HEK293 (cell line): ENCODE data around the gene OMA1.

Source experiments
- CTCF ChIA-PET: fragments of 350-600 bp; formaldehyde crosslinking; extraction: SDS; loops from one replicate; lab custom pipeline; 2021; ENCODE audit warnings: antibody characterized with exemption; lab: Yijun Ruan, JAX
- POLR2A ChIA-PET: fragments of 300-600 bp; formaldehyde crosslinking; extraction: SDS; loops from one replicate; lab custom pipeline; 2020; ENCODE audit warnings: antibody characterized with exemption, inconsistent platforms; lab: Yijun Ruan, JAX
- H3K27ac ChIP-seq: fragments of 200-500 bp; sonication (Bioruptor generic); 2 replicates; pipeline ENCODE4 v1.5.1; 2014; ENCODE audit warnings: low read depth, low read length, control low read depth, inconsistent platforms; ENCODE audit errors: extremely low read depth
- H3K36me3 ChIP-seq, 2 experiments: fragments of 200-500 bp in 1 of 2; sonication (Bioruptor generic) in 1 of 2; 1 replicate in 1 of 2; 2 replicates in 1 of 2; pipeline ENCODE4 v1.5.1; 2014 to 2017; ENCODE audit warnings: inconsistent platforms in 2 of 2, low read length in 2 of 2; ENCODE audit not compliant: control insufficient read depth in 2 of 2, insufficient read depth in 1 of 2
- H3K4me1 ChIP-seq: fragments of 200-500 bp; sonication (Bioruptor generic); 2 replicates; pipeline ENCODE4 v1.5.1; 2014; ENCODE audit warnings: mild to moderate bottlenecking, low read length, inconsistent platforms; ENCODE audit not compliant: control insufficient read depth, insufficient read depth
- H3K4me3 ChIP-seq: 2 replicates; pipeline ENCODE4 v1.5.1; 2011; ENCODE audit warnings: low read depth, mild to moderate bottlenecking, control low read depth, low read length, moderate library complexity
- H3K9me3 ChIP-seq: fragments of 200-500 bp; sonication (Bioruptor generic); 2 replicates; pipeline ENCODE4 v1.5.1; 2014; ENCODE audit warnings: low read depth, low read length, inconsistent platforms; ENCODE audit not compliant: control insufficient read depth, insufficient read depth
- BCL11B ChIP-seq: fragments of 450-650 bp; formaldehyde crosslinking; IDR thresholded peaks from 2 replicates; pipeline ENCODE4 v1.5.1; 2016; ENCODE audit warnings: low read depth, missing biosample characterization, missing genetic modification characterization
- KLF1 ChIP-seq: fragments of 450-650 bp; formaldehyde crosslinking; IDR thresholded peaks from 2 replicates; pipeline ENCODE4 v1.5.1; 2016; ENCODE audit warnings: missing biosample characterization, missing genetic modification characterization
- ZNF10 ChIP-seq: fragments of 450-650 bp; formaldehyde crosslinking; IDR thresholded peaks from 2 replicates; pipeline ENCODE4 v1.5.1; 2017; ENCODE audit warnings: missing biosample characterization, missing genetic modification characterization
- ZNF169 ChIP-seq: fragments of 450-650 bp; formaldehyde crosslinking; IDR thresholded peaks from 2 replicates; pipeline ENCODE4 v1.5.1; 2016; ENCODE audit warnings: missing biosample characterization, missing genetic modification characterization
- ZNF221 ChIP-seq: fragments of 450-650 bp; formaldehyde crosslinking; IDR thresholded peaks from 2 replicates; pipeline ENCODE4 v1.5.1; 2017; ENCODE audit warnings: missing biosample characterization, missing genetic modification characterization, borderline replicate concordance
- ZNF266 ChIP-seq: fragments of 450-650 bp; formaldehyde crosslinking; IDR thresholded peaks from 2 replicates; pipeline ENCODE4 v1.5.1; 2016; ENCODE audit warnings: missing biosample characterization, missing genetic modification characterization, low read depth
- ZNF501 ChIP-seq: fragments of 450-650 bp; formaldehyde crosslinking; IDR thresholded peaks from 2 replicates; pipeline ENCODE4 v1.5.1; 2016; ENCODE audit warnings: missing biosample characterization, missing genetic modification characterization
- ZNF664 ChIP-seq: fragments of 450-650 bp; formaldehyde crosslinking; IDR thresholded peaks from 2 replicates; pipeline ENCODE4 v1.5.1; 2016; ENCODE audit warnings: missing biosample characterization, missing genetic modification characterization
- ZNF777 ChIP-seq: fragments of 450-650 bp; formaldehyde crosslinking; IDR thresholded peaks from 2 replicates; pipeline ENCODE4 v1.5.1; 2017; ENCODE audit warnings: missing biosample characterization, missing genetic modification characterization, borderline replicate concordance
- ZSCAN16 ChIP-seq: fragments of 450-650 bp; formaldehyde crosslinking; IDR thresholded peaks from 2 replicates; pipeline ENCODE4 v1.5.1; 2016; ENCODE audit warnings: missing biosample characterization, missing genetic modification characterization
- ZSCAN30 ChIP-seq: fragments of 450-650 bp; IDR thresholded peaks from 2 replicates; pipeline ENCODE4 v1.5.1; 2018; ENCODE audit warnings: missing biosample characterization, mild to moderate bottlenecking, missing genetic modification characterization, moderate library complexity
- TF ChIP-seq, protein P1 (sequence below): fragments of 450-650 bp; formaldehyde crosslinking; IDR thresholded peaks from 2 replicates; pipeline ENCODE4 v1.5.1; 2016; ENCODE audit warnings: missing biosample characterization, missing genetic modification characterization, borderline replicate concordance
- TF ChIP-seq, protein P2 (sequence below): fragments of 450-650 bp; formaldehyde crosslinking; IDR thresholded peaks from 2 replicates; pipeline ENCODE4 v1.5.1; 2016; ENCODE audit warnings: missing biosample characterization, missing genetic modification characterization
- TF ChIP-seq, protein P3 (sequence below): fragments of 450-650 bp; formaldehyde crosslinking; IDR thresholded peaks from 2 replicates; pipeline ENCODE4 v1.5.1; 2017; ENCODE audit warnings: missing biosample characterization, missing genetic modification characterization
- TF ChIP-seq, protein P4 (sequence below): fragments of 450-650 bp; formaldehyde crosslinking; IDR thresholded peaks from 2 replicates; pipeline ENCODE4 v1.5.1; 2016; ENCODE audit warnings: missing biosample characterization, missing genetic modification characterization

OMA1 gene

DNA sequence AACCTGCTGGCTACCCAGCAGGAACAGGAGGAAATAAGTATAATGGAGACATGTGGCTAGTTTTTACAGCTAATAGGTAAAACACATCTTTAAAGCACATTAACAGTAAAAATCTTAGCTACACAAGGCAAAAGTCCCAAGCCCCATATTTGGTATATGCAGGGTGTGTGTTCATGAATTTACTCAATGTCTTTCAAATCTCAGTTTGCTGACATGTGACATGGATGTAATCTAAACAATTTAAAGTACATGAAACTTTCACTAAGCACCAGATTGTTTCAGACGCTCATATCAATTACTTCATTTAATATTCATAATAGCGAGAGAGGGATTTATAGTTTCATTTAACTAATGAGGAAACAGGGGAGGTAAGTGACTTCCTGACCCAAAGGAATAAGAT lies 26.6 kb upstream of the OMA1 start (continued):
- TF ChIP-seq ZNF169 (no peak), BCL11B (no peak), ZSCAN16 (tag by site-specific recombination) (no peak)

DNA sequence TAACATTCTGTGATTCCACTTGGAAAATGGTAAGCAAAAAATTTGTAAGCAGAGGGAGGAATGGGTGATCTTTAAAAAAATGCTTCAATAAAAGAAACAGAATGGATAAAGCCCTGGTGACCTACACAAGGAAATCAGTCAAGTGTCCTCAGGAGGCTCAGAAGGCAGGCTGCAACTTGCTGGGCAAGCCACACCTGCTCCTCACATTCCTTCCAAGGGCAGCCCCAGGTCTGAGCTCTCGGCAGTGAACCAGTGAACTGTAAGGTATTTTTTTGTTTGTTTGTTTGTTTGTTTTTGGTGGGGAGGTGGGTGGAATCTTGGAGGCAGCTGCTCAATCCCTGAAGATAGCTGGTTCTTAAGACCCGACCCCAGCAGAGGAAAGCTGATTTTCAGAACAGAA lies 26.2 kb upstream of the OMA1 start:
- TF ChIP-seq ZNF266 (tag by site-specific recombination) (no peak), KLF1 (tag by site-specific recombination) (peak; percentile 32; the same call in 1 of the 2 replicates), ZSCAN30 (tag by site-specific recombination) (no peak), BCL11B (no peak)
- TF ChIP-seq, all 188 proteins: peak for 1
- POLR2A ChIA-PET: no interaction called here
- Histone ChIP-seq H3K4me1 (no peaks in the 10 kb centered on the region), H3K36me3 (no peaks in the 10 kb centered on the region), H3K4me3 (no peak overlapping the region), H3K9me3 (no peaks in the 10 kb centered on the region), H3K27ac (no peak overlapping the region)
- CTCF ChIA-PET: interaction anchor here (0.7 to 1.2 kb wide), 4 partner anchors 12 to 81 kb away, joined by 3 to 8 read pairs (median 3); partner anchors contain the start of gene OMA1

DNA sequence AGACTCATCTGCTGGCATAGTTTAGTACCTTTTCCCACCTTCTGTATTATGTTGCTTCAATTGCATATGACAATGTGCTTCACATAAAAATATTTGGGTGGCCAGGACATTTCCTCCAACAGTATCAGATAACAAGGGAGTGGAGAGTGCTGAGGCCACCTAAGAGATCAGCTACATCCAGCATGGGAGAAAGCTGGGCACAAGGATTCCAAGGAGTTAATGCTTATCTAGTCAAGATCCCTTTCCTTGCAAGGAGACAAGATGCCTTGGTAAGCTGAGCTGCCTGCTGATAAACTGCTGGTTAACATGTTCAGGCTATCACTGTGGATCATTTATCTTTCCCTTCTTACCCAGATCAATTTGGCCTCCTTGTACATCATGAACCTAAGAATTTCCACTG lies 25.1 kb upstream of the OMA1 start:
- Histone ChIP-seq H3K4me1 (no peaks in the 10 kb centered on the region), H3K36me3 (no peaks in the 10 kb centered on the region), H3K4me3 (no peak overlapping the region), H3K9me3 (no peaks in the 10 kb centered on the region), H3K27ac (no peak overlapping the region)
- ChIA-PET POLR2A (no interaction called here), CTCF (interaction anchor here (1.1 kb wide), 1 partner anchor 12 kb away, joined by 3 read pairs; no protein-coding TSS in a partner anchor)
- TF ChIP-seq, protein P1, sequence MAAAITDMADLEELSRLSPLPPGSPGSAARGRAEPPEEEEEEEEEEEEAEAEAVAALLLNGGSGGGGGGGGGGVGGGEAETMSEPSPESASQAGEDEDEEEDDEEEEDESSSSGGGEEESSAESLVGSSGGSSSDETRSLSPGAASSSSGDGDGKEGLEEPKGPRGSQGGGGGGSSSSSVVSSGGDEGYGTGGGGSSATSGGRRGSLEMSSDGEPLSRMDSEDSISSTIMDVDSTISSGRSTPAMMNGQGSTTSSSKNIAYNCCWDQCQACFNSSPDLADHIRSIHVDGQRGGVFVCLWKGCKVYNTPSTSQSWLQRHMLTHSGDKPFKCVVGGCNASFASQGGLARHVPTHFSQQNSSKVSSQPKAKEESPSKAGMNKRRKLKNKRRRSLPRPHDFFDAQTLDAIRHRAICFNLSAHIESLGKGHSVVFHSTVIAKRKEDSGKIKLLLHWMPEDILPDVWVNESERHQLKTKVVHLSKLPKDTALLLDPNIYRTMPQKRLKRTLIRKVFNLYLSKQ: no peak
- no peak for TF ChIP-seq ZSCAN30 (tag by site-specific recombination)
- TF ChIP-seq ZNF501 (tag by site-specific recombination): no peak
- no peak for TF ChIP-seq ZNF221 (tag by site-specific recombination)
- TF ChIP-seq ZNF777 (tag by site-specific recombination): no peak
- TF ChIP-seq, protein P2, sequence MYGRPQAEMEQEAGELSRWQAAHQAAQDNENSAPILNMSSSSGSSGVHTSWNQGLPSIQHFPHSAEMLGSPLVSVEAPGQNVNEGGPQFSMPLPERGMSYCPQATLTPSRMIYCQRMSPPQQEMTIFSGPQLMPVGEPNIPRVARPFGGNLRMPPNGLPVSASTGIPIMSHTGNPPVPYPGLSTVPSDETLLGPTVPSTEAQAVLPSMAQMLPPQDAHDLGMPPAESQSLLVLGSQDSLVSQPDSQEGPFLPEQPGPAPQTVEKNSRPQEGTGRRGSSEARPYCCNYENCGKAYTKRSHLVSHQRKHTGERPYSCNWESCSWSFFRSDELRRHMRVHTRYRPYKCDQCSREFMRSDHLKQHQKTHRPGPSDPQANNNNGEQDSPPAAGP: no peak
- TF ChIP-seq, protein P3, sequence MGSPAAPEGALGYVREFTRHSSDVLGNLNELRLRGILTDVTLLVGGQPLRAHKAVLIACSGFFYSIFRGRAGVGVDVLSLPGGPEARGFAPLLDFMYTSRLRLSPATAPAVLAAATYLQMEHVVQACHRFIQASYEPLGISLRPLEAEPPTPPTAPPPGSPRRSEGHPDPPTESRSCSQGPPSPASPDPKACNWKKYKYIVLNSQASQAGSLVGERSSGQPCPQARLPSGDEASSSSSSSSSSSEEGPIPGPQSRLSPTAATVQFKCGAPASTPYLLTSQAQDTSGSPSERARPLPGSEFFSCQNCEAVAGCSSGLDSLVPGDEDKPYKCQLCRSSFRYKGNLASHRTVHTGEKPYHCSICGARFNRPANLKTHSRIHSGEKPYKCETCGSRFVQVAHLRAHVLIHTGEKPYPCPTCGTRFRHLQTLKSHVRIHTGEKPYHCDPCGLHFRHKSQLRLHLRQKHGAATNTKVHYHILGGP (tag by site-specific recombination): no peak
- TF ChIP-seq ZNF664: no peak
- no peak for TF ChIP-seq ZNF10 (tag by site-specific recombination)
- TF ChIP-seq, protein P4, sequence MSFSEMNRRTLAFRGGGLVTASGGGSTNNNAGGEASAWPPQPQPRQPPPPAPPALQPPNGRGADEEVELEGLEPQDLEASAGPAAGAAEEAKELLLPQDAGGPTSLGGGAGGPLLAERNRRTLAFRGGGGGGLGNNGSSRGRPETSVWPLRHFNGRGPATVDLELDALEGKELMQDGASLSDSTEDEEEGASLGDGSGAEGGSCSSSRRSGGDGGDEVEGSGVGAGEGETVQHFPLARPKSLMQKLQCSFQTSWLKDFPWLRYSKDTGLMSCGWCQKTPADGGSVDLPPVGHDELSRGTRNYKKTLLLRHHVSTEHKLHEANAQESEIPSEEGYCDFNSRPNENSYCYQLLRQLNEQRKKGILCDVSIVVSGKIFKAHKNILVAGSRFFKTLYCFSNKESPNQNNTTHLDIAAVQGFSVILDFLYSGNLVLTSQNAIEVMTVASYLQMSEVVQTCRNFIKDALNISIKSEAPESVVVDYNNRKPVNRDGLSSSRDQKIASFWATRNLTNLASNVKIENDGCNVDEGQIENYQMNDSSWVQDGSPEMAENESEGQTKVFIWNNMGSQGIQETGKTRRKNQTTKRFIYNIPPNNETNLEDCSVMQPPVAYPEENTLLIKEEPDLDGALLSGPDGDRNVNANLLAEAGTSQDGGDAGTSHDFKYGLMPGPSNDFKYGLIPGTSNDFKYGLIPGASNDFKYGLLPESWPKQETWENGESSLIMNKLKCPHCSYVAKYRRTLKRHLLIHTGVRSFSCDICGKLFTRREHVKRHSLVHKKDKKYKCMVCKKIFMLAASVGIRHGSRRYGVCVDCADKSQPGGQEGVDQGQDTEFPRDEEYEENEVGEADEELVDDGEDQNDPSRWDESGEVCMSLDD (tag by site-specific recombination): no peak
